ENCODE results near the gene RHOJ.
"Not testable (repeated sequence)": the region's sequence is repeated elsewhere in the genome, so short reads cannot be mapped to it uniquely, and the experiment has no call there.

Gene RHOJ

DNA sequence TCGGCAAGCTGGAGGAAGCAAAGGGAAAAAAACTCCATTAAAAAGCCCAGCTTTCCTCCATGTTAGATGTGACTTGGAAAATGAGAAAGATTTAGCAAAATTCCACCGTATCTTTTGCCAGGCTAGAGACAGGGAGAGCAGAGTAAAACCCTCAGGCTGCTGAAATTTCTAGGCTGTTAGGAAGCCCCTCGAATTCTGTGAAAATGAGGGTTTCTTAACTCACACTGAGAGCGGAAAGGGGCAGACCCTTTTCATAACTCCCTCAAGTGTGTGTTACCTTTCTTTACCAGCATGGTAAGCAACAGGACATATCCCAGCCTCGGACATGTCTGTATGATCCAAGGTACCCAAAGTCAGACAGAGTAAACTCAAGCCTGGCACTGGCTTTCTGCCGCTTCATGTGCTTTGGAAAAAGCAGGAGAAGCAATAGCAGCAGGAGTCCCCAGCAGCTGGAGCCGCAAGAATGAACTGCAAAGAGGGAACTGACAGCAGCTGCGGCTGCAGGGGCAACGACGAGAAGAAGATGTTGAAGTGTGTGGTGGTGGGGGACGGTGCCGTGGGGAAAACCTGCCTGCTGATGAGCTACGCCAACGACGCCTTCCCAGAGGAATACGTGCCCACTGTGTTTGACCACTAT lies at the start of gene RHOJ:
Gene RHOJ, plus strand, starts transcription at position 37 of the 637 bp plus-strand sequence. Its CDS starts 427 bp downstream, at position 464.
- no peak for DNase-seq (ENCODE audit: low read depth)

- DNase-seq (ENCODE audit: low read depth): no peak
These were observed 48.6 kb upstream of the RHOJ start for GRCh38 chr14:63155511-63156185.

GRCh38 chr14:63157195-63157594 lies 47.0 kb upstream of the RHOJ start:
- no peak for DNase-seq (ENCODE audit: low read depth)

GRCh38 chr14:63163306-63163705 lies 40.9 kb upstream of the RHOJ start:
- no peak for DNase-seq (ENCODE audit: low read depth)

GRCh38 chr14:63164108-63164683 lies 40.0 kb upstream of the RHOJ start:
- no peak for DNase-seq (ENCODE audit: low read depth)

DNA sequence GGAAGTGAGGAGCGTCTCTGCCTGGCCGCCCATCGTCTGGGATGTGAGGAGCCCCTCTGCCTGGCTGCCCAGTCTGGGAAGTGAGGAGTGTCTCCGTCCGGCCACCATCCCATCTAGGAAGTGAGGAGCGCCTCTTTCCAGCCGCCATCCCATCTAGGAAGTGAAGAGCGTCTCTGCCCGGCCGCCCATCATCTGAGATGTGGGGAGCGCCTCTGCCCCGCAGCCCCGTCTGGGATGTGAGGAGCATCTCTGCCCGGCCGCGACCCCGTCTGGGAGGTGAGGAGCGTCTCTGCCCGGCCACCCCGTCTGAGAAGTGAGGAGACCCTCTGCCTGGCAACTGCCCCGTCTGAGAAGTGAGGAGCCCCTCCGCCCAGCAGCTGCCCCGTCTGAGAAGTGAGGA lies 39.0 kb upstream of the RHOJ start:
- DNase-seq (ENCODE audit: low read depth): not testable (repeated sequence)

- no peak for DNase-seq (ENCODE audit: low read depth)
These were observed 37.2 kb upstream of the RHOJ start for GRCh38 chr14:63167044-63167443.

DNA sequence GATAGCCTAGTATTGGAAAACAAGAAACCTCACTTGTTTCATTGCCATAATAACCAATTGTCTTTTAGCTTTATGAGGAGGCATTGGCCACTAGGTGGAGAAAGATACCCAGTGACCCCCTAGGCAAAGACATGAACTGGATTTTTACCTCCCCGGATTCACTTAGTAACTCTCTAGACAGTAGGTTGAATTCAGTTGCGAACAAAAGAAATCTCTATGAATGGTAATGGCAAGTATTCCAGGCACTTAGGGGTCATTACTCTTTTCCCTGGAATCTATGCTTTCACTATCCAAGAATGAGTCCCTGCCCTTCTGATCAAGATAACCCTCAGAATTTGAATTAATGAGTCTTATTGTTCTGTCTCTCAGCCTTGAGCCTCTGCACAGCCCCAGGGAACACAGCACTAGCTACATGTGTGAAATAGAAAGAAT lies 29.5 kb upstream of the RHOJ start:
- DNase-seq (ENCODE audit: low read depth): no peak

DNA sequence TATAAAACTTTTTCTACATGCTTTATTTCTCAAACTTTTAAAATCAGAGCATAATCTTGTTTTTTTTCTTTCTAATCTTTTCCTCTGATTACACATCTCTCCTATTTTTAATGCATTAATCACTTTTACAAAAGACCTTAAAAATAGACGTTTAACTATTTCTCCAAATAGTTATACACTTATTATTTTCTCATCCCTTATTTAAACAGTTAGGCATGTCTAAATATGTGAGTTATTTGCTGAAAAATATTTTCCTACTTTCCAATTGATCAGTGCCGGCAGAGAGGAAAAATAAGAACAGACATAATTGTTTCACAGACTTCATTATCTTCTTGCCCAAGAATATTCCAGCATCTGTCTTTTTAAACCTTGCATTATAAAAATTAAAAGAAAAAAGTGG lies 28.7 kb upstream of the RHOJ start:
- DNase-seq (ENCODE audit: low read depth): no peak

DNA sequence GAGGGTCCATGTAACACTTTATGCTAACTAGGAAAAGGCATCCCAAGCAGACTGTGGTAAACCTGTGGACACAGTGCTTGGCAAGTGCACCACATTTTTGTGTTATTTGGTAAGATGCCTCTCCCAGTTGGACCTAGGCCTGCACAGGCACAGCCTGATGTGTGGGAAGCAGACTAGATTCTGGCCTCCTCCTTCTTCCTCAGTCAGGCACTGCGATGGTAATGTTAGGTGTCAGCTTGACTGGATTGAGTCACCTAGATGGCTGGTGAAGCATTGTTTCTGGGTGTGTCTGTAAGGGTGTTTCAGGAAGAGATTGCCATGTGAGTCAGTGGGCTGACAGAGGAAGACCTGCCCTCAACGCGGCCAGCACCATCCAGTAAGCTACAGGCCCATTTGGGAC lies 25.3 kb upstream of the RHOJ start:
- no peak for DNase-seq (ENCODE audit: low read depth)

- DNase-seq (ENCODE audit: low read depth): no peak
These were observed 24.9 kb upstream of the RHOJ start for GRCh38 chr14:63179383-63179782.

DNA sequence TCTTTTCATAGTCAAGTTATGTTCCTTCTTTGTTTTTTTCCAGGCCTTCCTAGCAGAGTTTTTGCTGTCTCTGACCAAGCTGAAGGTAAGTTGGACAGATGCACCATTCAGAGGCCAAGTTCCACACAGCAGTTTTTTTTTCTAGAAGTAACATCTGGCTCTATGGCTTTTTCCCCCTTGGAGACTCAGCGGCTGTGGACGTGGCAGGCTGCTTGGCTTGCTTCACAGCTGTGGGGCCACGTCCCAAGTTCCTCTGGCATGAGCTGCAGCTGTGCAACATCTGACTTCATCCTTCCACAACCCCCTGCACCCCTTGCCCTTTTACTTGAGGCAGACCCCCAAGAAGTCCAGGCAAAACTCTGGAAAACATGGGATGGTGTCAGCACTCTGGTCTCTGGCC lies 24.2 kb upstream of the RHOJ start:
- no peak for DNase-seq (ENCODE audit: low read depth)

DNA sequence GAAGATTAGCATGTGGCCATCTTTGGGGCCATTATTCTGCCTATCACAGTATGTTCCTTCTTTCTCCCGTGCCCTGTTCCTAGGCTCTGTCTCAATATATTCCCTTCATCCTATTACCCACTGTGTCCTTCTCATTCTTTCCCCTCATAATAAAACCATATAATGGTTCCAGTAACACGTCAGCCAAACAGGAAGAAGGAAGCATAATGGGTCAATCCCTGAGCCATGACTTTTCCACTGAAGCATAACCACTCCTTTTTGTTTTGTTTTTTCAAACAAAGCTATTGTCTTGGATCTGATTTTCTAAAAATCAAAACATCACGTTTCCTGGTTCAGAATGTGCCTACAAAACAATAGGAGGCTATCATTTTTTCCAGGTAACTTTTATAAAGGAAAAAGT lies 21.3 kb upstream of the RHOJ start:
- no peak for DNase-seq (ENCODE audit: low read depth)

DNA sequence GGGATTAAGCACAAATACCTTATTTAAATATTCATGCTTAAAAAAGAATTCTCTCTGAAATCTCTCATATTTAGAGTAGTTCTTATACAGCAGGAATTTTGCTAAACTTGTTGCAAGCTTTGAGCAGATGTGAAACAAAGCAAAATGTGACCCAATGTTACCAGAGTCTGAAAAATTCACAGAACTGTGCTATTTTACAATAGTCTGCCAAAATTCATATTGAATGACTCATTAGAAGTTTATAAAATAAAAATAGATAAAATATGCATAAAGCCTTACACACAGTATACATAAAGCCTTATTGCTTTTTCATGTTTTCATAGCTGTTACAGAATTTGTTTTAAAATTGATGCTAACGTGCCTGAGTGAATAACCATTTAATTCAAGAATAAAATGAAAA lies 17.8 kb upstream of the RHOJ start:
- DNase-seq (ENCODE audit: low read depth): no peak

DNA sequence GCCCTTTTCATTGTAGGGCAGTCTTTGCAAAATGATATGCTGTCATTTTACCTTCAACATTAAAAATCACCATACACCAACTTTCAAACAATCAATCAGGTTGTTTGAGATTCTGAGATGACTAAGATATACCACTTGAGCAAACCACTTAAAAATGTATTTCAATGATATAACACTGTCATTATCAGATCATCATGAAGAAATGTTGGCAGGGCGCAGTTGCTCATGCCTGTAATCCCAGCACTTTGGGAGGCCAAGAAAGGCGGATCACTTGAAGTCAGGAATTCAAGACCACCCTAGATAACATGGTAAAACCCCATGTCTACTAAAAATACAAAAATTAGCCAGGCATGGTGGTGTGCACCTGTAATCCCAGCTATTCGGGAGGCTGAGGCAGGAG lies 13.0 kb upstream of the RHOJ start:
- DNase-seq (ENCODE audit: low read depth): no peak

- no peak for DNase-seq (ENCODE audit: low read depth)
These were observed 12.2 kb upstream of the RHOJ start for GRCh38 chr14:63192085-63192484.

DNA sequence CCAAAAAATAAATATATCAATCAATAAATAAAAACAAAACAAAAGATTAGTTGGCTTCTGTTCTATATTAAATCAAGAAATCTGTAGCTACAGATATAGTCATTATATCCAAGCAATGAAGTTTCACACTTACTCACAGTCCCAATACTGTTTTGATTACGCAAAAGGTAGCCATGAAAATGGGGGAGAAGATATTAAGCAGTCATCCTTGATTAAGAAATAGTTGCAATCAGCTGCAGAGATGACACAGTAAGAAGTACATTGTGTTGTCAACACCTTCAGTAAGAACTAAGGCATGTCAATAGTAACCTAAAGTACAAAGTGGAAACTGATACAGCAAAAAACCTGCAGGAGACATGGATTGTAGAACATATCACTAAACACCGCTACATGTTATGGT lies 11.0 kb upstream of the RHOJ start:
- DNase-seq (ENCODE audit: low read depth): no peak

GRCh38 chr14:63200035-63200740 lies 4.1 kb upstream of the RHOJ start:
- no peak for DNase-seq (ENCODE audit: low read depth)

GRCh38 chr14:63200767-63201166 lies 3.5 kb upstream of the RHOJ start:
- DNase-seq (ENCODE audit: low read depth): no peak

DNA sequence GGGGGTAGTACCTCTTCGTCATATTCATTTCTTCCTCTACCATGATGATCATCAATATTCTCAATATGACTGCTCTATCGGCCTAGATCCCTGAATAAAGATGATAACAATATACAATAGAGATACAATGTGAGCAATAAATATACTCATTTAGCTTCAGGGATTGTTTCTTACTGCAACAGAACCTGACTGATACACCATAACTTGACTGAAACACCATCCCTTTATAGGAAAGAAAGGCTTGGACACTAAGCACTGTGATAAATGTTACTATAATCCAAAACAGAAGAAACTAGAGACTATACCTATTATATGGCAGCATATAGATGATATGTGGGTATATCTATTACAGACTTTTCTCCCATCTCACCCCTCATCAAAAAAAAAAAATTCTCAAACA lies 1.2 kb upstream of the RHOJ start:
- no peak for DNase-seq (ENCODE audit: low read depth)

DNA sequence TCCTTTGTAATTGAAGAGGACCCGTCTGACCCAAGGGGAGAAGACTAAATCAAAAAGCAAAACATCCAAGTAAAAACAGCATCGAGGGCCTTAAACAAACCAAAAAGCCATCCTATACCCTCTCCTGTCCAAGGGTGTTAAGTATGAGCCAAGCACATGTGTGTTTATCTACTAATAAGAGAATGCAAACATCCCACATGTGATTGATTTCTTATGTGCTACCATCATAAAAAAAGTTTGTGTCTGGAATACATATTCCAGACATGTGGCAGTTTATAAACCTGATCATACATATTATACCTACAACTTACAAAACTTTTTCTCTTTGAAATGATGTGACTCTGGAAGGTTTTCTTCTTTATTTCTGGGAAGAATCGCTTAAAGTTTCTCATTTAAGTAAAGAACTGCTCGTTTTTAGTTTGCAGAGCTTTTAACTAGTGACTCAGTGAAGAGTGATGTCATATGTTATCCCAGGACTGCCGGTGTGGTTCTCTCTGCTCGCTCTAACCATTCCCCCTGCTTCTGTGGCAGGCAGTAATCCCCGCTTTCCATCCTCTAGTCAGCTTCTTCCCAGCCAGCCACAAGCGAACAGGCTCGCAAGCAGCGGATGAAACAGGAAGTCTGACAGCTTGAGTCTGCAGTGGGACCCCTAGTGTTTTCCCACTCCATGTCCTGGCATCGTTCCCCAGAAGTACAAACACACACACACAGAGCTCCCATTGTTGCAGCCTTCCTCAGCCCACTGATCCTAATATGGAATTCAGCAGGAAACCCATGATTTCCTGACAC lies 431 bp upstream of the RHOJ start:
- no peak for DNase-seq (ENCODE audit: low read depth)

- no peak for DNase-seq (ENCODE audit: low read depth)
These were observed 867 bp downstream of the RHOJ start for GRCh38 chr14:63205044-63205575.

Data from activated gamma-delta T cell treated with anti-CD3 and anti-CD28 coated beads, Interleukin-2, amount 50 U/mL, for 16 hours (primary cell).